HepG2 (cell line): Measurements from ENCODE around the gene SLC1A5. TPM values are rescaled to one million over a fixed set of nuclear protein-coding genes. Genes with fewer than 3 reads are reported as not detected.

Experiments
- FOXA1 ChIP-seq, 2 experiments: fragments of 450-650 bp in 1 of 2; sonication (generic) in 1 of 2; formaldehyde crosslinking in 1 of 2; IDR thresholded peaks; 2 replicates each; pipeline versions ENCODE4 v1.4.0 to v1.6.1; 2016 to 2020; ENCODE audit warnings: missing genetic modification reagents in 1 of 2
- MTA1 ChIP-seq: sonication (generic); formaldehyde crosslinking; IDR thresholded peaks from 2 replicates; pipeline ENCODE4 v1.4.0; 2020; ENCODE audit warnings: missing genetic modification reagents, mild to moderate bottlenecking, borderline replicate concordance
- PAF1 ChIP-seq: IDR thresholded peaks from 2 replicates; pipeline ENCODE4 v1.6.1; 2016; ENCODE audit warnings: missing genetic modification reagents, missing compliant biosample characterization
- SALL1 ChIP-seq: sonication (generic); formaldehyde crosslinking; IDR thresholded peaks from 2 replicates; pipeline ENCODE4 v1.8.0; 2022; ENCODE audit warnings: mild to moderate bottlenecking, missing genetic modification reagents
- SMAD9 ChIP-seq: sonication (generic); formaldehyde crosslinking; IDR thresholded peaks from 2 replicates; pipeline ENCODE4 v1.5.1; 2020; ENCODE audit warnings: mild to moderate bottlenecking, missing genetic modification reagents
- SMYD3 ChIP-seq: sonication (generic); formaldehyde crosslinking; IDR thresholded peaks from 2 replicates; pipeline ENCODE4 v1.8.1; 2023; ENCODE audit warnings: mild to moderate bottlenecking, missing genetic modification reagents
- ZFP62 ChIP-seq: sonication (generic); formaldehyde crosslinking; IDR thresholded peaks from 2 replicates; pipeline ENCODE4 v1.4.0; 2020; ENCODE audit warnings: missing genetic modification reagents
- ZNF44 ChIP-seq: sonication (generic); formaldehyde crosslinking; IDR thresholded peaks from 2 replicates; pipeline ENCODE4 v1.5.1; 2020; ENCODE audit warnings: mild to moderate bottlenecking, missing genetic modification reagents
- ZNF468 ChIP-seq: sonication (generic); formaldehyde crosslinking; IDR thresholded peaks from 2 replicates; pipeline ENCODE4 v1.8.0; 2022; ENCODE audit warnings: mild to moderate bottlenecking, moderate library complexity, missing genetic modification reagents
- ZNF678 ChIP-seq: sonication (generic); formaldehyde crosslinking; IDR thresholded peaks from 2 replicates; pipeline ENCODE4 v1.4.0; 2020; ENCODE audit warnings: mild to moderate bottlenecking, missing genetic modification reagents
- ZSCAN29 ChIP-seq: sonication (generic); formaldehyde crosslinking; conservative IDR thresholded peaks from 2 replicates; pipeline ENCODE4 v1.4.0; 2020; ENCODE audit warnings: mild to moderate bottlenecking, missing genetic modification reagents
- polyA plus RNA-seq, 8 experiments: library from polyadenylated mRNA; depleted of rRNA in 3 of 8; stranded (reverse) in 7 of 8; unstranded in 1 of 8; fragments of >200 nt; fragmentation: Illumina TruSeq in 4 of 8; extraction: Trizol in 4 of 8; gene quantifications; 2 replicates each; pipeline versions ENCODE4 v1.2.1 to v1.2.3, GENCODE V29; 2011 to 2016; ENCODE audit warnings: low read depth in 4 of 8, missing spikeins in 1 of 8, mixed read lengths in 1 of 8; ENCODE audit not compliant: insufficient read depth in 1 of 8
- total RNA-seq, 5 experiments: library from RNA; depleted of rRNA; stranded (reverse); fragments of >200 nt; fragmentation: Illumina TruSeq; extraction: Trizol; gene quantifications; 2 replicates each; pipeline ENCODE4 v1.2.3, GENCODE V29; 2016; ENCODE audit warnings: low read depth in 1 of 5
- TF ChIP-seq, protein P1 (sequence below): sonication (generic); formaldehyde crosslinking; IDR thresholded peaks from 2 replicates; pipeline ENCODE4 v1.4.0; 2020; ENCODE audit warnings: missing genetic modification reagents
- TF ChIP-seq, protein P2 (sequence below): sonication (generic); formaldehyde crosslinking; IDR thresholded peaks from 2 replicates; pipeline ENCODE4 v1.4.0; 2020; ENCODE audit warnings: mild to moderate bottlenecking, missing genetic modification reagents
- TF ChIP-seq, protein P3 (sequence below), 2 experiments: IDR thresholded peaks; 2 replicates each; pipeline ENCODE4 v1.6.1; 2011 to 2012; ENCODE audit warnings: low read length in 2 of 2, borderline replicate concordance in 1 of 2, low read depth in 1 of 2, mild to moderate bottlenecking in 1 of 2, moderate library complexity in 1 of 2
- TF ChIP-seq, protein P4 (sequence below): sonication (generic); formaldehyde crosslinking; IDR thresholded peaks from 2 replicates; pipeline ENCODE4 v1.4.0; 2020; ENCODE audit warnings: mild to moderate bottlenecking, missing genetic modification reagents

The SLC1A5 gene
- total and polyA plus RNA-seq, 2 of the 13 experiments (the other 11 are each of a cell fraction or from before 2014, with no cell fraction given), result 120 to 159 TPM

DNA sequence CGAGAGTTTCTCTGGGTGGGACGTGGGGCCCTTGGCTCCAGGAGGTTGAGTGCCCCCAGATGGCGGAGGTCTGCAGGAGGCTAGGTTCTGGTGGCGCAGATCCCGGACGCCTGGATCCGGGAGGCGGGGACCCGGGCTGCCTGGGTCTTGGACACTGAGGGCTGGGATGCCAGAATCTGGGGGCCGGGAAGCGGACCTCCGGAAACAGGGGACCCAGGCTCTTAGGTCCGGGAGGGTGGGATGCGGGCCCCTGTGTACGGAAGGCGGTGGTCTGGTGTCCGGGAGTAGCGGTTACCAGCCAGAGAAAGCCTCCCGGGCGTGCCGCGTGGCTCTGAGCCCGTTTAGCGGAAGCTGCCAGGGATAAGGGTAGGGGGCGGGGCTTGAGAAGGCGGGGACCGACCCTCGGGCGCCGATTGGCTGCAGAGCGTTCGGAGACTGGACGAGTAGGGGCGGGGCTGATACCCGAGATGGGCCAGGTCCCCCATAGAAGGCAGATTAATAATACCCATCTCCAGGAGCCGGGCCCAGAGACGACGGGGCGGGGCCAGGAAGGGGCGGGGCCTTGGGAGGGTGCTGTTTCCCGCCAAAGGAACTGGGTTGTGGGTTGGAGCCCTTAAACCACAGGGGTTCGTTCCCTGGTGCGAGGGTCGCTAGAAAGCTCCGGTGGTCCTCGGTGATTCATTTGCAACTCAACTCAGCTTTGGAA, at the start of gene SLC1A5 (continued):
- TF ChIP-seq SMYD3 (no peak), ZFP62 (no peak), ZNF44 (CRISPR knock-in tag) (no peak), SMAD9 (CRISPR knock-in tag) (no peak), MTA1 (CRISPR knock-in tag) (no peak), PAF1 (CRISPR knock-in tag) (no peak), ZSCAN29 (CRISPR knock-in tag) (no peak), ZNF678 (0 out of 2 replicates have a peak, but pooled peaks have one; percentile 58), ZNF468 (CRISPR knock-in tag) (no peak), SALL1 (CRISPR knock-in tag) (peak; percentile 78), FOXA1 (IDR thresholded peaks at IDR 0.05) (no peak), FOXA1 (CRISPR knock-in tag; IDR thresholded peaks at IDR 0.05) (peak; percentile 32; the same call in 1 of the 2 replicates)
- TF ChIP-seq, protein P1, sequence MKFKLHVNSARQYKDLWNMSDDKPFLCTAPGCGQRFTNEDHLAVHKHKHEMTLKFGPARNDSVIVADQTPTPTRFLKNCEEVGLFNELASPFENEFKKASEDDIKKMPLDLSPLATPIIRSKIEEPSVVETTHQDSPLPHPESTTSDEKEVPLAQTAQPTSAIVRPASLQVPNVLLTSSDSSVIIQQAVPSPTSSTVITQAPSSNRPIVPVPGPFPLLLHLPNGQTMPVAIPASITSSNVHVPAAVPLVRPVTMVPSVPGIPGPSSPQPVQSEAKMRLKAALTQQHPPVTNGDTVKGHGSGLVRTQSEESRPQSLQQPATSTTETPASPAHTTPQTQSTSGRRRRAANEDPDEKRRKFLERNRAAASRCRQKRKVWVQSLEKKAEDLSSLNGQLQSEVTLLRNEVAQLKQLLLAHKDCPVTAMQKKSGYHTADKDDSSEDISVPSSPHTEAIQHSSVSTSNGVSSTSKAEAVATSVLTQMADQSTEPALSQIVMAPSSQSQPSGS (CRISPR knock-in tag), result peak; percentile 68; the same call in 1 of the 2 replicates
- TF ChIP-seq, protein P2, sequence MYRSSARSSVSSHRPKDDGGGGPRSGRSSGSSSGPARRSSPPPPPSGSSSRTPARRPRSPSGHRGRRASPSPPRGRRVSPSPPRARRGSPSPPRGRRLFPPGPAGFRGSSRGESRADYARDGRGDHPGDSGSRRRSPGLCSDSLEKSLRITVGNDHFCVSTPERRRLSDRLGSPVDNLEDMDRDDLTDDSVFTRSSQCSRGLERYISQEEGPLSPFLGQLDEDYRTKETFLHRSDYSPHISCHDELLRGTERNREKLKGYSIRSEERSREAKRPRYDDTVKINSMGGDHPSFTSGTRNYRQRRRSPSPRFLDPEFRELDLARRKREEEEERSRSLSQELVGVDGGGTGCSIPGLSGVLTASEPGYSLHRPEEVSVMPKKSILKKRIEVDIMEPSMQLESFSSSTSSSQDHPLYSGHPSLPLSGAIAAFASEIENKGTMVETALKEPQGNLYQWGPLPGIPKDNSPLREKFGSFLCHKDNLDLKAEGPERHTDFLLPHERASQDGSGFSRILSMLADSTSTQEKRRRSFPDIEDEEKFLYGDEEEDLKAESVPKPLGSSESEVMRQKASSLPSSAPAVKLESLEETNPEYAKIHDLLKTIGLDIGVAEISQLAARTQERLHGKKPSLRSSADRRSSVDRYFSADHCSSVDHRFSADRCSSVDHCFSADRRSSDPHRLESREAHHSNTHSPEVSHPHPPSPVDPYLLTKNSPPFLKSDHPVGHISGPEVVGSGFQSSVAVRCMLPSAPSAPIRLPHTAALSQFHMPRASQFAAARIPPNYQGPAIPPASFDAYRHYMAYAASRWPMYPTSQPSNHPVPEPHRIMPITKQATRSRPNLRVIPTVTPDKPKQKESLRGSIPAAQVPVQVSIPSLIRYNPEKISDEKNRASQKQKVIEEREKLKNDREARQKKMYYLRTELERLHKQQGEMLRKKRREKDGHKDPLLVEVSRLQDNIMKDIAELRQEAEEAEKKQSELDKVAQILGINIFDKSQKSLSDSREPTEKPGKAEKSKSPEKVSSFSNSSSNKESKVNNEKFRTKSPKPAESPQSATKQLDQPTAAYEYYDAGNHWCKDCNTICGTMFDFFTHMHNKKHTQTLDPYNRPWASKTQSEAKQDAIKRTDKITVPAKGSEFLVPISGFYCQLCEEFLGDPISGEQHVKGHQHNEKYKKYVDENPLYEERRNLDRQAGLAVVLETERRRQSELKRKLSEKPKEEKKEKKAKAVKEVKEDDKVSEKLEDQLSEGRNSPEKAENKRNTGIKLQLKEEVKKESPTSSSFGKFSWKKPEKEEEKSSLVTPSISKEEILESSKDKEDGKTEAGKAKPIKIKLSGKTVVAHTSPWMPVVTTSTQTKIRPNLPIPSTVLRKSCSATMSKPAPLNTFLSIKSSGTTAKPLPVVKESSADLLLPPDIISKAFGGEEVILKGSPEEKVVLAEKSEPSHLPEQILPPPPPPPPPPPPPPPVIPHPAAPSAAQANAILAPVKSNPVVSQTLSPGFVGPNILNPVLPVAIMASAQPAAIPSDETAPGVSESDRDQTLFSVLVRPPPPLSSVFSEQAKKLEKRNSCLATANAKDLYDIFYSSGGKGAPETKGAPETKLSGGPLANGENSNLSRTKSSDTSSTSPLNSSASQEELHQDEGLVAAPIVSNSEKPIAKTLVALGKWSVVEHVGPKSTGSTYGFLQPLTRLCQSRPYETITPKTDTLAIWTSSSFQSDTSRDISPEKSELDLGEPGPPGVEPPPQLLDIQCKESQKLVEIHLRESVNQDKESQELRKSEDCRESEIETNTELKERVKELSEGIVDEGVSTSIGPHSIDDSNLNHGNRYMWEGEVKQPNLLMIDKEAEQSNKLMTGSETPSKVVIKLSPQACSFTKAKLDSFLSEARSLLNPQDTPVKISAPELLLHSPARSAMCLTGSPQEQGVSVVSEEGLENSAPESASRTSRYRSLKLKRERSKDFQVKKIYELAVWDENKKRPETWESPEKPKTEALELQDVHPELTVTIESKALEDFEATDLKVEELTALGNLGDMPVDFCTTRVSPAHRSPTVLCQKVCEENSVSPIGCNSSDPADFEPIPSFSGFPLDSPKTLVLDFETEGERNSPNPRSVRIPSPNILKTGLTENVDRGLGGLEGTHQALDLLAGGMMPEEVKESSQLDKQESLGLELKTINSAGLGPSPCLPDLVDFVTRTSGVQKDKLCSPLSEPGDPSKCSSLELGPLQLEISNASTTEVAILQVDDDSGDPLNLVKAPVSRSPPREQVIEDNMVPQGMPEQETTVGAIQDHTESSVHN (CRISPR knock-in tag), result no peak
- TF ChIP-seq, protein P3, sequence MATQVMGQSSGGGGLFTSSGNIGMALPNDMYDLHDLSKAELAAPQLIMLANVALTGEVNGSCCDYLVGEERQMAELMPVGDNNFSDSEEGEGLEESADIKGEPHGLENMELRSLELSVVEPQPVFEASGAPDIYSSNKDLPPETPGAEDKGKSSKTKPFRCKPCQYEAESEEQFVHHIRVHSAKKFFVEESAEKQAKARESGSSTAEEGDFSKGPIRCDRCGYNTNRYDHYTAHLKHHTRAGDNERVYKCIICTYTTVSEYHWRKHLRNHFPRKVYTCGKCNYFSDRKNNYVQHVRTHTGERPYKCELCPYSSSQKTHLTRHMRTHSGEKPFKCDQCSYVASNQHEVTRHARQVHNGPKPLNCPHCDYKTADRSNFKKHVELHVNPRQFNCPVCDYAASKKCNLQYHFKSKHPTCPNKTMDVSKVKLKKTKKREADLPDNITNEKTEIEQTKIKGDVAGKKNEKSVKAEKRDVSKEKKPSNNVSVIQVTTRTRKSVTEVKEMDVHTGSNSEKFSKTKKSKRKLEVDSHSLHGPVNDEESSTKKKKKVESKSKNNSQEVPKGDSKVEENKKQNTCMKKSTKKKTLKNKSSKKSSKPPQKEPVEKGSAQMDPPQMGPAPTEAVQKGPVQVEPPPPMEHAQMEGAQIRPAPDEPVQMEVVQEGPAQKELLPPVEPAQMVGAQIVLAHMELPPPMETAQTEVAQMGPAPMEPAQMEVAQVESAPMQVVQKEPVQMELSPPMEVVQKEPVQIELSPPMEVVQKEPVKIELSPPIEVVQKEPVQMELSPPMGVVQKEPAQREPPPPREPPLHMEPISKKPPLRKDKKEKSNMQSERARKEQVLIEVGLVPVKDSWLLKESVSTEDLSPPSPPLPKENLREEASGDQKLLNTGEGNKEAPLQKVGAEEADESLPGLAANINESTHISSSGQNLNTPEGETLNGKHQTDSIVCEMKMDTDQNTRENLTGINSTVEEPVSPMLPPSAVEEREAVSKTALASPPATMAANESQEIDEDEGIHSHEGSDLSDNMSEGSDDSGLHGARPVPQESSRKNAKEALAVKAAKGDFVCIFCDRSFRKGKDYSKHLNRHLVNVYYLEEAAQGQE (IDR thresholded peaks at IDR 0.05; ENCODE audit: borderline replicate concordance in 1 of 2, low read depth in 1 of 2, low read length in 2 of 2), result peak in 1 of 2 experiments; percentile 83; a peak in 2 of 4 replicates
- TF ChIP-seq, protein P4, sequence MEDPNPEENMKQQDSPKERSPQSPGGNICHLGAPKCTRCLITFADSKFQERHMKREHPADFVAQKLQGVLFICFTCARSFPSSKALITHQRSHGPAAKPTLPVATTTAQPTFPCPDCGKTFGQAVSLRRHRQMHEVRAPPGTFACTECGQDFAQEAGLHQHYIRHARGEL (CRISPR knock-in tag), result no peak
